ENCODE measurements around the gene BLID.

The BLID gene, protein sequence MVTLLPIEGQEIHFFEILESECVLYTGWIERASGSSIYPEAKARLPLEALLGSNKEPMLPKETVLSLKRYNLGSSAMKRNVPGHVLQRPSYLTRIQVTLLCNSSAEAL

GRCh38 chr11:122115524-122116379 lies at the start of gene BLID:
Gene BLID, minus strand, starts transcription at chr11:122116215. Its CDS starts 293 bp downstream, at chr11:122115922.
- H3K27ac ChIP-seq (ENCODE audit: low read length) = no peak within 1 kb of the TSS
- no peaks in the 10 kb centered on the region for H3K36me3 ChIP-seq (ENCODE audit: control insufficient read depth, low read depth, low read length)
- H3K4me1 ChIP-seq (ENCODE audit: control insufficient read depth, low read depth, low read length) = peaks cover 8% of the 10 kb centered on the region
- no peaks in the 10 kb centered on the region for H3K9me3 ChIP-seq (ENCODE audit: control insufficient read depth, low read depth, low read length)
- H3K9ac ChIP-seq (ENCODE audit: low read length) = no peak within 1 kb of the TSS
- no peaks in the 10 kb centered on the region for H3K27me3 ChIP-seq (ENCODE audit: control insufficient read depth, insufficient read depth, low read length)
- H3K4me3 ChIP-seq (ENCODE audit: low read length) = no peak within 1 kb of the TSS

GRCh38 chr11:122163053-122163819 lies 47.2 kb upstream of the BLID start:
- no peak overlapping the region for H3K9ac ChIP-seq (ENCODE audit: low read length)
- H3K4me3 ChIP-seq (ENCODE audit: low read length) = no peak overlapping the region
- H3K27me3 ChIP-seq (ENCODE audit: control insufficient read depth, insufficient read depth, low read length) = no peaks in the 10 kb centered on the region
- no peaks in the 10 kb centered on the region for H3K9me3 ChIP-seq (ENCODE audit: control insufficient read depth, low read depth, low read length)
- H3K27ac ChIP-seq (ENCODE audit: low read length) = no peak overlapping the region
- peaks cover 22% of the 10 kb centered on the region for H3K4me1 ChIP-seq (ENCODE audit: control insufficient read depth, low read depth, low read length)
- no peaks in the 10 kb centered on the region for H3K36me3 ChIP-seq (ENCODE audit: control insufficient read depth, low read depth, low read length)

GRCh38 chr11:122162095-122162494 lies 46.1 kb upstream of the BLID start:
- no peaks in the 10 kb centered on the region for H3K36me3 ChIP-seq (ENCODE audit: control insufficient read depth, low read depth, low read length)
- no peak overlapping the region for H3K9ac ChIP-seq (ENCODE audit: low read length)
- peaks cover 19% of the 10 kb centered on the region for H3K4me1 ChIP-seq (ENCODE audit: control insufficient read depth, low read depth, low read length)
- H3K9me3 ChIP-seq (ENCODE audit: control insufficient read depth, low read depth, low read length) = no peaks in the 10 kb centered on the region
- H3K27me3 ChIP-seq (ENCODE audit: control insufficient read depth, insufficient read depth, low read length) = no peaks in the 10 kb centered on the region
- no peak overlapping the region for H3K4me3 ChIP-seq (ENCODE audit: low read length)
- no peak overlapping the region for H3K27ac ChIP-seq (ENCODE audit: low read length)

GRCh38 chr11:122160841-122161590 lies 45.0 kb upstream of the BLID start:
- no peak overlapping the region for H3K27ac ChIP-seq (ENCODE audit: low read length)
- no peaks in the 10 kb centered on the region for H3K36me3 ChIP-seq (ENCODE audit: control insufficient read depth, low read depth, low read length)
- no peak overlapping the region for H3K9ac ChIP-seq (ENCODE audit: low read length)
- H3K9me3 ChIP-seq (ENCODE audit: control insufficient read depth, low read depth, low read length) = no peaks in the 10 kb centered on the region
- H3K4me3 ChIP-seq (ENCODE audit: low read length) = no peak overlapping the region
- peaks cover 18% of the 10 kb centered on the region for H3K4me1 ChIP-seq (ENCODE audit: control insufficient read depth, low read depth, low read length)
- no peaks in the 10 kb centered on the region for H3K27me3 ChIP-seq (ENCODE audit: control insufficient read depth, insufficient read depth, low read length)

GRCh38 chr11:122159861-122160260 lies 43.8 kb upstream of the BLID start:
- peaks cover 18% of the 10 kb centered on the region for H3K4me1 ChIP-seq (ENCODE audit: control insufficient read depth, low read depth, low read length)
- H3K27me3 ChIP-seq (ENCODE audit: control insufficient read depth, insufficient read depth, low read length) = no peaks in the 10 kb centered on the region
- no peak overlapping the region for H3K27ac ChIP-seq (ENCODE audit: low read length)
- H3K9me3 ChIP-seq (ENCODE audit: control insufficient read depth, low read depth, low read length) = no peaks in the 10 kb centered on the region
- H3K36me3 ChIP-seq (ENCODE audit: control insufficient read depth, low read depth, low read length) = no peaks in the 10 kb centered on the region
- H3K4me3 ChIP-seq (ENCODE audit: low read length) = no peak overlapping the region
- H3K9ac ChIP-seq (ENCODE audit: low read length) = no peak overlapping the region

DNA sequence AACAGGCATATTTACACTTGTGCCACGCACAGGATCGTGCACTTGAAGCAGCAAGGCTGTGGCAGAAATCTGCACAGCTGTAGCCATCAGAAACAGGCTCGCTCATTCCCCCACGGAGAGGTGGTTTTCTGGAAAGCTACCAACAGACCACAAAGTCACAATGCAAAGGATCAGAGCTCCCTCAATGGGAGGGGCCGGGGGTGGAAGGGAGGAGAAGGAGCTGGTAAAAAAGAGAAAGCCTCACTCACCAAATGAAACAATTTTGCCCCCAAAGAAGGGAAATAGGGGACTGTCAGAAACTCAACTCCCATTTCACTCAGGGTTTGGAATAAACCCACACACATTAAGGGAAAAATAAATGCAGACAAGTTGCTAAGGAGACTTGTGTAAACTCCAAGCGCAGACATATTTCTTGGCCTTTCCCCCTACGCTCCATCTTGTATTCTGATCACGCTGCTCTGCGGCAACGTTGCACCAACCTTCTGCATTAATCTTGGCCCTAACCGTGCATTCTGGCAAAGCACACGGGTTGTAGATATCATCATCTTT lies 43.2 kb upstream of the BLID start:
- no peak overlapping the region for H3K27ac ChIP-seq (ENCODE audit: low read length)
- H3K9ac ChIP-seq (ENCODE audit: low read length) = no peak overlapping the region
- no peaks in the 10 kb centered on the region for H3K27me3 ChIP-seq (ENCODE audit: control insufficient read depth, insufficient read depth, low read length)
- no peak overlapping the region for H3K4me3 ChIP-seq (ENCODE audit: low read length)
- peaks cover 18% of the 10 kb centered on the region for H3K4me1 ChIP-seq (ENCODE audit: control insufficient read depth, low read depth, low read length)
- no peaks in the 10 kb centered on the region for H3K36me3 ChIP-seq (ENCODE audit: control insufficient read depth, low read depth, low read length)
- no peaks in the 10 kb centered on the region for H3K9me3 ChIP-seq (ENCODE audit: control insufficient read depth, low read depth, low read length)

DNA sequence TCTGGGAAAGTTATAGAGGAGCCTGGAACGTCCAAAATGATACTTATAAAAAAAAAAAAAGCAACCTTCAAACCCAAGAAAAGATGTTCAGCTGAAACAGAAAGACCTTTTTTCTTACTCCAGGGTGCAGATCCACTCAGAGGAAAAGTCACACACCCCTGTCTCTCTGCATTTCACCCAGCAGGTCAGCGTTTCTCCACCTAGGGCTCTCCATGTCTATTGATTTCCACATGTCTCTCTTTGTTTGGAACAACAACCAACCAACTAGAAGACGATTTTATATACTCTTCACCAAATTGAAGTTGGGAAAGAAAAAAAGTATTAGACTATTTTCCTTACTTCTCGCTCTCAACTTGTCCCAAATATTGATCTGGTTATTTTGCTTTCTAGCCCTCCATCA lies 42.2 kb upstream of the BLID start:
- Histone ChIP-seq H3K27me3 (ENCODE audit: control insufficient read depth, insufficient read depth, low read length) (no peaks in the 10 kb centered on the region), H3K27ac (ENCODE audit: low read length) (no peak overlapping the region), H3K9me3 (ENCODE audit: control insufficient read depth, low read depth, low read length) (no peaks in the 10 kb centered on the region), H3K4me3 (ENCODE audit: low read length) (no peak overlapping the region), H3K36me3 (ENCODE audit: control insufficient read depth, low read depth, low read length) (no peaks in the 10 kb centered on the region), H3K4me1 (ENCODE audit: control insufficient read depth, low read depth, low read length) (peaks cover 18% of the 10 kb centered on the region), H3K9ac (ENCODE audit: low read length) (no peak overlapping the region)

DNA sequence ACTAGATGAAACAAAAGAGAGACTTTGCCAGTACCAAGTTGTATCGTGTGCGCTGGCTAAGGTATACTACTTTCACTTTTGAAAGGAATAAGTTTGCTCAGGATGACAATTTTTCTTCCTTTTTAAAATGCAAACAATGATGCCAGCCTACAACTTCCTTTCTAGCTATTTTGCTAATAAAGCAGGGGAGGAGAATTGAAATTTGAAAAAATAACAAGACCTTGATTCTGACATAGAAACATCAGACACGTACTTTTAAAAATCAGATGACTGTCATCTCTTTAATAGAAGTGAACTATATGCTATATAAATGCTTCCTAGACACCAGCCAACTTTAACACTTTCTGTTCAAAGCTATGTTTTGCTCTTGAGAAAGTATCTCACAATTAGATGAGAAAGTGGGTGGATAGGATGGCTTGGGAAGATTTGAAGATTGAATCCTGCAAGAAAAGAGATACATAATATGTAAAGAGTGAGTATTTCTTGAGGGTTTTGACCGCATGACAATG lies 41.7 kb upstream of the BLID start:
- Histone ChIP-seq H3K27ac (ENCODE audit: low read length) (no peak overlapping the region), H3K9ac (ENCODE audit: low read length) (no peak overlapping the region), H3K4me1 (ENCODE audit: control insufficient read depth, low read depth, low read length) (peaks cover 18% of the 10 kb centered on the region), H3K9me3 (ENCODE audit: control insufficient read depth, low read depth, low read length) (no peaks in the 10 kb centered on the region), H3K36me3 (ENCODE audit: control insufficient read depth, low read depth, low read length) (no peaks in the 10 kb centered on the region), H3K4me3 (ENCODE audit: low read length) (no peak overlapping the region), H3K27me3 (ENCODE audit: control insufficient read depth, insufficient read depth, low read length) (no peaks in the 10 kb centered on the region)

DNA sequence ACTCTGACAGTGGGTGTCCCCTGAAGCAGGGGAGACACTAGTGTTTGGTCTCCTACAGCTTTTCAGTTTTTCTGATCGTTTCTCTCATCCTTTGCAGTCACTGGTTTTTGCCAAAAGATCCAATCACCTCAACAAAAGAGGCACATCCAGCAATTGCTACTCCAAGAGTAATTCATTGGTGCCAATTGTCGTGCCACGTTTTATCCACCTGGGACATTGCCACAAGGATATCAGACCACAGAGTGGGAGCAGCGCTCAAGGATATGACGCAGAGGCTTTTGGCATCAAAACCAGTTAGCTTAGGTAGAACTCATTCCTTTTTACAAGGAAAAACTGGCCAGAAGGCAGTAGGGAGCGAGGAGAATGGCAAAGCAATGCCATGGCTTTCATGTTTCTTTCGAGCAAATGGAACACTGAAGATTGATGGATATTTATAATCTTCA lies 40.9 kb upstream of the BLID start:
- Histone ChIP-seq H3K9ac (ENCODE audit: low read length) (no peak overlapping the region), H3K4me1 (ENCODE audit: control insufficient read depth, low read depth, low read length) (peaks cover 18% of the 10 kb centered on the region), H3K36me3 (ENCODE audit: control insufficient read depth, low read depth, low read length) (no peaks in the 10 kb centered on the region), H3K27me3 (ENCODE audit: control insufficient read depth, insufficient read depth, low read length) (no peaks in the 10 kb centered on the region), H3K4me3 (ENCODE audit: low read length) (no peak overlapping the region), H3K9me3 (ENCODE audit: control insufficient read depth, low read depth, low read length) (no peaks in the 10 kb centered on the region), H3K27ac (ENCODE audit: low read length) (no peak overlapping the region)

DNA sequence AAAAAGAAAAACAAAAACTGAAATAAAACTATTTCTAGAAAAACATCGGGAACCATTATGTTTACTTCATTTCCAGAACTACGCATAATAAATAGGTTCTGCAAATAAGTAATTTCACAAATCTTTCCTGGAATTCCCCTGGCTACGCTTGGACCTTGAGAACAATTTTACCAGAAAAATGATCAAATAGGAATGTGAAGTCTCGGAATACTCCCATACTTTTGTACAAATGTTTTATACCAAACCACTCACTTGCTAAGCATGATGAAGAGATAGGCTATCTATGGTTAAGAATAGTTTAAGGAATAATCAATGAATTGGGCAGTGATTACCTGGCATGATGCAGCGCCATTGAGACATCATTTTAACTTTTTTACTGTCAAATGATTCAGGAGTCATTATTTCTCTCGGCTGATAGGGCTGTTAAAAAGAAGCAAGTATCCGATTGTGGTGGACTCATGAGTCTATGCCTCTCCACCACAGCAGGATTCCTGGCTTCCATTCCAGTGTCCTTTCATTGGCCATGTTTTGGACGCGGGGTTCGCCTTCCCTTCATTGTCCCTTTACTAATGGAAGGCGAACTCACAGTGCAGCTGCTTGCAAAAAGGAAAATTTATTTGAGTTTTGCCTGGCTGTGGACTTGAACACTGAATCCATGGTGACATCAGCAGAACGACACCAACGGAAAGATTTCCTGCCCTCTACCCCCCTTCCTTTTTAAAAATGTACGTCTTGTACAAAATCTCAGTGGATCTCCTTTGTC lies 39.9 kb upstream of the BLID start:
- Histone ChIP-seq H3K4me3 (ENCODE audit: low read length) (no peak overlapping the region), H3K27me3 (ENCODE audit: control insufficient read depth, insufficient read depth, low read length) (no peaks in the 10 kb centered on the region), H3K9me3 (ENCODE audit: control insufficient read depth, low read depth, low read length) (no peaks in the 10 kb centered on the region), H3K27ac (ENCODE audit: low read length) (no peak overlapping the region), H3K4me1 (ENCODE audit: control insufficient read depth, low read depth, low read length) (peaks cover 18% of the 10 kb centered on the region), H3K36me3 (ENCODE audit: control insufficient read depth, low read depth, low read length) (no peaks in the 10 kb centered on the region), H3K9ac (ENCODE audit: low read length) (no peak overlapping the region)

Data from iPS-18a (cell line).